ENCODE results near the gene ITPKB.
"Not testable (repeated sequence)": the region's sequence is repeated elsewhere in the genome, so short reads cannot be mapped to it uniquely, and the experiment has no call there.

The ITPKB gene

DNA sequence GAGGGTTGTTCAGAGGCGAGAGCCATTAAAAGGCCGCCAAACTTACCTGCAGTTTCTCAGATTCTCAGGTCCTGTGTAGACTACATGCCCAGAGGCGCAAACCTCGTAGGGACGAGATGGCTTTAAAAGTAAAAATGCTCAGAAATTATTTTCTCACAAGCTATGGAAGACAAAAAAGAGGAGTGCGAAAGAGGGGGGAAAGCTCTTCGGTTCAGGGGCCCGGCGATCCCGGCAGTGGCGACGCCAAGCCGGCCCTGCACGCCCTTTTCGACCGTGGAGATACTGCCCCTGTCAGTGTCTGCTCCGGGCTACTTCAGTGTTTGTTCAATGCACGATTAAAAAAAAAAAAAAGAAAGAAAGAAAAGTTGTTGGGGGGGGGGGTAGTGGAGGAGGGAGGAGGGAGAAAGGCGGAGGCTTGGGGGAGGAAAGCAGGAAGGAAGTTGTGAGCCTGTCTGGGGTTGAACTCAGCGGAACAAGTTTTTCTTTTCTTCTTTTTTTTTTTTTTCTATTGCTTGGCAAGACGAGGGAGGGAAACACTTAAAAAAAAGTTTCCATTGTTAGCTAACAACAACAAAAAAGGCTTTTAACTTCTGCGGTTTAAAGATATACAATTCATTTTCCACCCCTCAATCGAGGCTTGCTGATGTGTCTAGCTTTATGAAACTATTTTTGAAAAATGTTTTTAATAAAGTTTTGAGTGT is at the start of gene ITPKB:
Gene ITPKB, minus strand, starts transcription at position 288 of the 701 bp plus-strand sequence. CDS start 1,824 bp downstream, outside the sequence.
- in situ Hi-C loops (cut with HindIII; ENCODE audit: low pct_ligation_motif_present, low pct_unique_long_range_greater_than_20kb, low sequenced_read_pairs) = no loop called here

DNA sequence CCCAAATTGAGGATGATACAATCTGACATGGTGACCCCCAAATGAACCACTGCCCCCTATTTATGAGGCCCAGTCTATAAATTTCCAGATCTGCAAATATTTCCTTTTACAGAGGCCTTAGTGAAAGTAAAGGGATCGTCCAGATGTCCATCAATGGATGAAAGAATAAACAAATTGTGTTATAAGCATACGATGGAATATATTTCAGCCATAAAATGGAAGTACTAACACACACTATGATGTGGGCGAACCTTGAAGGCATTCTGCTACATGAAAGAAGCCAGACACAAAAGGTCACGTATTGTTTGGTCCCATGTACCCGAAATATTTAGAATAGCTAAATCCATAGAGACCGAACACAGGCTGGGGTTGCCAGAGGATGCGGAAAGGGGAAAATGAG is 48.6 kb upstream of the ITPKB start:
- DNase-seq = no peak
- in situ Hi-C loops (cut with HindIII; ENCODE audit: low pct_ligation_motif_present, low pct_unique_long_range_greater_than_20kb, low sequenced_read_pairs) = no loop called here

More for the DNA sequence above, at the start of gene ITPKB:
- peak; percentile 61 for DNase-seq

DNA sequence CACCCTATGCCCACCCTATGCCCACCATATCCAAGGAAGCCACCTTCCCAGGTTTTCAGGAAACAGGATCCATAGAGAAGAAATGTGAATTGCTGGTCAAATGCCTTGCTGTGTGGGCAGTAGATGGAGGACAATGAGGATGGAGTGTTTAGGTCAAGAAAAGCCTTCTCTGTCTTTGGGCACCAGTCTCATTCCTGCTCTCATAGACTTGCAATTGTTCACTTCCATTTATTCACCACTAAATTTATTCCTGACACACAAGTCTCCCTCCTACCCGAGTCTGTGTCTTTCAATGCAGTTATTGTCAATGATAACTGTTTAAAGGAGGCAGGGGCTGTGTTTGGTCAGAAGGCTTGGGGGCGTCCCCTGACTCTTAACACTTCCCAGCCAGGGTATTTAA is 48.0 kb upstream of the ITPKB start:
- in situ Hi-C loops (cut with HindIII; ENCODE audit: low pct_ligation_motif_present, low pct_unique_long_range_greater_than_20kb, low sequenced_read_pairs) = no loop called here
- no peak for DNase-seq

DNA sequence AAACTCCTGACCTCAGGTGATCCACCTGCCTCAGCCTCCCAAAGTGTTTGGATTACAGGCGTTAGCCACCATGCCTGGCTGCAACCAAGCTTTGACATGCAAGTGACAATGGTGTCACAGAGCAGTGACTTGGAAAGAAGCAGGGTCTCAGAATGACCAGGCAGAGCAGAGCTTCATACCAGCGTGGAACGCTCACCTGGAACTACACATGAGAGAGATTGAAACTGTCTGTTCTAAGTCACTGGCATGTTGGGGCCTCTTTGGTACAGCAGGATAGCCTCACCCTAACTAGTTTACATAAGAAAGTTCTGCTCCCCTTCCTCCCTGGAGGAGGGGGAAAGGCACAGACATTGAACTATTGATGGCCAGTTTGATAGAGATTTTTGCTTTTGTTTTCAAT is 47.5 kb upstream of the ITPKB start:
- no peak for DNase-seq
- in situ Hi-C loops (cut with HindIII; ENCODE audit: low pct_ligation_motif_present, low pct_unique_long_range_greater_than_20kb, low sequenced_read_pairs) = no loop called here

DNA sequence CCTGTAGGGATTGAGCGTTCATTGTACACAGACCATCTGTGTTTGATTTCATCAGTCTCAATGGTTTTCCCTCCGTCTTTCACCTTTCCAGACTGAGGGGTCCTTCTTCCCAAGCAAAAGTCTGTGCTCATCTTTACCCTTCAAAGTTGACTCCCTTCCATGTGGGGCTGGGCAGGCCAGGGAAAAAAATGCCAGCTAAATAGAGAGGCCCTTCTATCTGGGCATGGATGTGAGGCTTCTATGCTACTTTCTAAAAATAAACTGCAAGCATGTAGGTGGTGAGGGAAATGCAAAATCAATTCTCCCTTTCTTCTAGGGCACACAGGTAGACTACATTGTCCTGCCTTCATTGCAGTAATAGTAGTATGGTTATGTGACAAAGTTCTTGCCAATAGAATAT is 46.7 kb upstream of the ITPKB start:
- in situ Hi-C loops (cut with HindIII; ENCODE audit: low pct_ligation_motif_present, low pct_unique_long_range_greater_than_20kb, low sequenced_read_pairs) = no loop called here
- no peak for DNase-seq

DNA sequence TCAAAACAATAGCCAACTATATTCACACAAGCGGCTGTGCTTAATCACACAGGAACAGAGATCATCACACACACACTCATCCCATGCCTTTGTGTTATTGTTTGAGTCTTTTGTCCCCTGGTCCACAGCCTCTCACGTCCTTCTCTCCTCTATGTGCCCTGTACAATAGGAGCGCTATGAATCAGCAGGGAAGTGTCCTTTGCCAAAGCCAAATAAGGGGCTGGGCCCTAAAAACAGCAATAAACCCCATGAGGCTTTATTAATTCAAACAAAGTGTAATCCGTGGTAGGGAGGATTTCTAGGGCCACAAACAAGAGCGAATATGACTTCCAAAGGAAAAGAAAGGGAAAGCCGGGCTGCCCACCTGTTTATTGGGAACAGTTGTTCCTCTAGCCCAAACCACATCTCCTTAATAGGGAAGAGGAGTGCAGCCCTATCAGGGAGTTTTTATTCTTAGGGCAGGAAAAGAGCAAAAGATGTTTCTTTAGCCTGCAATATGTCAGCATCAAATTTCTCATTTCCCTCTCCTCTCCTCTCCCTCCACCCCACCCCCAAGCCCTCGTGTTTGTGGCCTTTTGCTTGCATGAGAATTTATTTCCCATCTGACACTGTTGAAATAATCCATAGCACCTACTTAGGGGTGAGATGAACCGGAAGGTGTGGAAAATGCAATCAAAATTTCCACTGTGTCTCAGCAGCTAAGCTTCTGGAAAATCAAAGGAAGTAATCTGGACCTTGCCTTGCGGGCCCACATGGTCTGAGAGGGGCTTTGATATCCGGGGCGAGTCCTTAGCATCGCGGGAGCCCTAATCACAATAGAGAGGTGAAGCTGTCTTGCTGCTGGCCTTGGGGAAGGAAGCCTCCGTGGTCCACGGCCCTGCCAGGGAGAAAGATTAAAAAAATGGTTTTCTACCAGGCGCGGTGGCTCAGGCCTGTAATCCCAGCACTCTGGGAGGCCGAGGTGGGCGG is 45.3 kb upstream of the ITPKB start:
- in situ Hi-C loops (cut with HindIII; ENCODE audit: low pct_ligation_motif_present, low pct_unique_long_range_greater_than_20kb, low sequenced_read_pairs) = no loop called here
- no peak for DNase-seq

DNA sequence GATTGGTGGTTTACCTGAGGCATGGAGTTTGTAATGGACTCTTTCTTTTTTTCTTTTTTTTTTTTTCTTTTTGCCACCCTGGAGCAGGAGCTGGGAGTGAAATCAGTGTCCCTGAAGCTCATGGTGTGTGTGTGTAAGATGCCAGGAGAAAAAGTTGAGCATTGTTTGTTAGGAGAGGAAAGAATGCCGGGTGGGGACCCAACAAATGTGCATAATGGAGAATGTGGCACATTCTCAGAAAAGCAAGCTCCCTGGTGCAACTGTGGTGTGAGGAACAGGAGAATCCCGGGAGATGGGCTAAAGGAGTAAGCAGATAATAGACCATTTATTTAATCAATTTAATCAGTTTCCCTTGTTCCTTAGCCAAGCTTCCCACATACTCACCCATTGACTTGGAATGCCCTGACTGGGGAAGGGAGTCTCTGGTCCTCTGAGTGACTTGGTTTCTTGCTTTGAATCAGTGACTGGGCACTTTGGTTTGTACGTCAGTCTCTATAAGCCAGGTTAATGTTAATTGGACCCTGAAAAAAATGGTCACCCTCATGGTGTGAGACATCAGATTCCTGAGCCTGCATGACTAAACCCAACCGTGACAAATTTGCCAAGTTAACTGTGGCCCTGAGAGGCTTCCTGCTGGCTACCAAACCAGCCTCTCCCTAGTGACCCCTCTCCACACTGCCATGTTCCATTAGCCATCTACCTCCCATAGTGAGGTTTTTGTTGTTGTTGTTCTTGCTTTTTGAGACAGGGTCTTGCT is 43.9 kb upstream of the ITPKB start:
- in situ Hi-C loops (cut with HindIII; ENCODE audit: low pct_ligation_motif_present, low pct_unique_long_range_greater_than_20kb, low sequenced_read_pairs) = no loop called here
- no peak for DNase-seq

DNA sequence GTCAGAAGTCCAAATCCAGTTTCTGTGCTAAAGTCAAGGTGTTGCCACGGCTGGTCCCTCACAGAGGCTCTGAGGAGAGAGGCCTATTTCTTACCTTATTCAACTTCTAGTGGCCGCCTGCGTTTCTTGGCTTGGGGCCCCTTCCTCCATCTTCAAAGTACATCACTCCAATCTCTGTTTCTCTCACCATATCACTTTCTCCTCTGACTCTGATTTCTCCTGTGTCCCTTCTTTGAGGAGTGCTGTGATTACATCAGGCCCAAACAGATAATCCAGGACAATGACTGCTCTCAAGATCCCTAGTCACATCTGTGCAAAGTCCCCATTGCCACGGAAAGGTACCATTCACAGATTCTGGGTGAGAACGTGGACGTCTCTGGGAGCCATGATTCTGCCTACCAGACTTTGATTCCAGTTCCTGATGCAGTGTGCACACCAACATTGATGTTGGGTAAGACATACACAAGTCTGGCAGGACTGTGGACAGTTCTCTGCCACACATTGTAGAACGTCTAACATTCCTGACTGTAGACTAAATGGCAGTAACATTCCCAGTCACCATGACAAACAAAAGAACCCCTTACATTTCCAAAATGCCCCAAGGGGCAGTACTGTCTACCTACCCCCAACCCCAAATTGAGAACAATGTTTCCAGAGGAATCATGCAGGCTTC is 43.0 kb upstream of the ITPKB start:
- in situ Hi-C loops (cut with HindIII; ENCODE audit: low pct_ligation_motif_present, low pct_unique_long_range_greater_than_20kb, low sequenced_read_pairs) = no loop called here
- no peak for DNase-seq

DNA sequence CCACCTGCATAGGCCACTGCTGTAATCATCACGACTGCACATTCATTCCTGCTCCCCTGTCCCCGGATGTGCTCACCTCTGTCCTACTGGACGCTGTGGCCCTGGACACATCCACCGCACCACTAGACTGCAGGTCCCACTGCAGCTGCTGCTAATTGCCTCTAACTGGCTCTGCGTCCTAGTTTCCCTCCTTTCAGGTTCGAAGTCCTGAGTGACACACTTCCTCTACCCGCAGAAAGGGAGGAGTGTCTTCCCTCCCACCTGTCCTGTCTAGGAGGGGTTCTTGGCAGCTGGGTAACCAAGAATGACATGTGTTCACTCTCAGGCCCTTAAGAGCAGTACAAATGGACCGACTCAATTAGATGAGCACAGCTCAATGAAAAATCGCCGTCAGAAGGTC is 40.5 kb upstream of the ITPKB start:
- no peak for DNase-seq
- in situ Hi-C loops (cut with HindIII; ENCODE audit: low pct_ligation_motif_present, low pct_unique_long_range_greater_than_20kb, low sequenced_read_pairs) = no loop called here

DNA sequence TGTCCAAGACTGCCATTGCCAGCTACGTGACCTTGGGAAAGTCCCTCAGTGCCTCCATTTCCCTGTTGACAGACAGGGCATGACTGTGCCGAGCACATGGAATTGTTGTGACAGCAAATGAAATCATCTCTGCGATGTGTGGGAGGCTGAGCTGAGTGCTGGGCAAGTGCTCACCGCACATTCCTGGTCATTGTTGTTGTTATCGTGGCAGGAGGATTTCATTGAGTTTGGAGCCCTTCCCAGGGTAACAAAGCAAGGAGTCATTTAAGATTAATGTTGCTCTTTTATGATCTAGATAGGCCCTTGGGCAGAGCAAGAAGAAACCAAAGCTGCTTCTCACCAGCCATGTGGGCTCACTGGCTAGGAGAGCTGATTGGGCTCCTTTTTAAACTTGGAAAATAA is 39.6 kb upstream of the ITPKB start:
- no peak for DNase-seq

DNA sequence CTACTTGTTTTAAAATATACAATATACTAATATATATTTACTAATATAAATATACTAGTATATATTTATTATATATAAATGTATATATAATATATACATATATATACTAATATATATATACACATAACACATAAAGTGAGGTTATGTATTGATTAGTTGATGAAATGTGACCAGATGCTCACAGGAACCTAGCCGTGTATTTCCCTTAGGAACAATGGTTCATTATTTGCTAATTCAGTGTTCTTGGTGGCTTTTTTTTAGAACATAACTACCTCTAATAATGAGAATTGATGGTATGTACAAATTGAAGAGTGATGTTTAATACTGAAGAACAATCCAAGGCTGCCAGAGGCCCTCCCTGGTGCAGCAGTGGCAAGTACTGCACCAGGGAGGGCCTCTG is 37.9 kb upstream of the ITPKB start:
- in situ Hi-C loops (cut with HindIII; ENCODE audit: low pct_ligation_motif_present, low pct_unique_long_range_greater_than_20kb, low sequenced_read_pairs) = no loop called here
- no peak for DNase-seq

More for the DNA sequence above, 39.6 kb upstream of the ITPKB start:
- in situ Hi-C loops (cut with HindIII; ENCODE audit: low pct_ligation_motif_present, low pct_unique_long_range_greater_than_20kb, low sequenced_read_pairs) = no loop called here

DNA sequence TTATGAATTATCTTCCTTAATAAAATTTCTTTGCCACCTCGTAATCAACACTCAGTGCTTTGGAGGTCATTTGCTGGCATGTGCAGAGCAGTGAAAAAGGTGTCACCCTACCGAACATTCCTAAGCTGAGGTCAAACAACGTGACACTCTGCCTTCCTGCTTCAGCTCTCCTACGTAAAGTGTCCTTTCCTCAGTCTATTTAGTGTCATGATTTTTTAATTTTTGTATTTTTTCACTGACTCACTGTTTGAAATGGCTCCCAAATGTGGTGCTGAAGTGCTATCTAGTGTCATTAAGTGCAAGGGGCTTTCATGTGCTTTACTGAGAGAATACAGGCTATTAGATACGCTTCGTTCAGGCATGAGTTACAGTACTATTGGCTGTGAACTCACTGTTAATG is 37.0 kb upstream of the ITPKB start:
- in situ Hi-C loops (cut with HindIII; ENCODE audit: low pct_ligation_motif_present, low pct_unique_long_range_greater_than_20kb, low sequenced_read_pairs) = no loop called here

DNA sequence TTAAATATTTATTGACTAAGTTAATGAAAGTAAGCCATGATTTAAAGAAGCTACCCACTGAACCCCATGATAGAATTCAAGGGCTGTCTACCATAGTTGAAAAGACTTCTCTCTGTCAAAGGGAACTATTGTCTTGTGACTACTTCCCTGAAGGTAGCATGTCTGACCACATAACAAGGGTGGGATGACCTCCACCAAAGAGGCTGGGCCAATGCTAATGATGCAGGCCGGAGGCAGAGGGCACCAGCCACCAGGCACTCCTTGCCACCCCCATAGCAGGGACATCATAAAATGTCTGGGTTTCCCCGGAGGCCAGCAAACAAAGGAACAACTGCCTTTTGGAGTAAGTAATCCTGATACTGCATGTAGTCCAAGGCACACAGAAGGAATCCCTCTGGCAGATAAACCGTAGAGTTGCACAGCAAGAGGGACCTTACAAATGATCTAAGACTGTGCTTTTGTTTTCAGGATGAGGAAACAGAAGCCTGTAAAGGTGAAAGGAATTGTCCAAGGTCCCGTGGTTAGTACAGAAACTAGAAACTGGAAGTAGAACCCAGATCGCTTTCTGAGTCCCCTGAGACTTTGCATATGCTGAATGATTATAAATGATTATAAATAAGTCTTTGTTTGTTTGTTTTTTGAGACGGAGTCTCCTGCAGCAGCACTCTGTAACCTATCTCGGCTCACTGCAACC is 33.5 kb upstream of the ITPKB start:
- no peak for DNase-seq
- in situ Hi-C loops (cut with HindIII; ENCODE audit: low pct_ligation_motif_present, low pct_unique_long_range_greater_than_20kb, low sequenced_read_pairs) = no loop called here

More for the DNA sequence above, 37.0 kb upstream of the ITPKB start:
- no peak for DNase-seq

DNA sequence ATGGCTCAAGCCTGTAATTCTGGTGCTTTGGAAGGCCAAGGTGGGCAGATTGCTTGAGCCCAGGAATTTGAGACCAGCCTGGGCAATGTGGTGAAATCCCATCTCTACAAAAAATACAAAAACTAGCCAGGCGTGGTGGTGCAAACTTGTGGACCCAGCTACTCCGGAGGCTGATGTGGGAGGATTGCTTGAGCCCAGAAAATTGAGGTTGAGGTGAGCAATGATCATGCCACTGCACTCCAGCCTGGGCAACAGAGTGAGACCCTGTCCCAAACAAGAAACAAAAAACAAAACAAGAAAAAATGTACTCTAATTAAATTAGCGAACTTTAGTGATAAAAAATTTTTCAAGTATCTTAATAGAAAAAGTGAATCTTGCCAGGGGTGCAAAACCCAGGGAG is 28.1 kb upstream of the ITPKB start:
- in situ Hi-C loops (cut with HindIII; ENCODE audit: low pct_ligation_motif_present, low pct_unique_long_range_greater_than_20kb, low sequenced_read_pairs); DNase-seq: not testable (repeated sequence)

DNA sequence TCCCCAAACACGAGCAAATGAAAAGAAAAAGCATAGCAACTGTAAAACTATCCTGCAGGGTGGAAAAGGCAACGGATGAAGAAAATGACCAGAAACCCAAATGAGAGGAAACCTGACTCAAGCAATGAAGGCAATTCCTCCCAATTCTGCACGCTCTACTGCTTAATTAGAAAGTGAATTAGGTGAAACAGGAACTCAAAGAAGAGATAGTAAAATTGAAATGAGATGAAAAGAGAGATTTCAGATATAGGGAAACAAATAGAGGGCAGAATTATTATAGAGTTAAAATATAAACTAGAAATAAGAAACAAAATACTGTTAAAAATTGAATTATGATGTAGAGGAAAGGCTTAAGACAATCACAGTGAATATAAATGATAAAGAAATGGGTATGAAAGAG is 27.5 kb upstream of the ITPKB start:
- in situ Hi-C loops (cut with HindIII; ENCODE audit: low pct_ligation_motif_present, low pct_unique_long_range_greater_than_20kb, low sequenced_read_pairs) = no loop called here
- no peak for DNase-seq

DNA sequence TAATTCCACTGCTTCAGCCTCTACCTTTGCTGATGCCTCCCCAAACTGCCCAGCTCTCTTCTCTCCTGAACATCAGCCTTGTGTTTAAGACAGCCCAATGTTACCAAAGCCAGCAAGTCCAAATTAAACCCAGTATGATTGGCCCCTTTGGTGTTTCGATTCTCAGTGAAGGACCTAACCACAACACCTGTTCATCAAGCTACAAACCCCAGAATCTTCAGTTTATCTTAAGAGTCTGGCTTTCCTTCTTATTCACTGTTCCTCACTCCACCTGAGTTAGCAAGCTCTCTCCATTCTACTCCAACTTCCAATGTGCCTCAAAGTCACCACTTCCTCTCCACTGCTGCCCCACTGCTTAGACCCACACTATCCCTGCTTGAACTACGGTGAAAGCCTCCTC is 25.5 kb upstream of the ITPKB start:
- no peak for DNase-seq
- in situ Hi-C loops (cut with HindIII; ENCODE audit: low pct_ligation_motif_present, low pct_unique_long_range_greater_than_20kb, low sequenced_read_pairs) = no loop called here

DNA sequence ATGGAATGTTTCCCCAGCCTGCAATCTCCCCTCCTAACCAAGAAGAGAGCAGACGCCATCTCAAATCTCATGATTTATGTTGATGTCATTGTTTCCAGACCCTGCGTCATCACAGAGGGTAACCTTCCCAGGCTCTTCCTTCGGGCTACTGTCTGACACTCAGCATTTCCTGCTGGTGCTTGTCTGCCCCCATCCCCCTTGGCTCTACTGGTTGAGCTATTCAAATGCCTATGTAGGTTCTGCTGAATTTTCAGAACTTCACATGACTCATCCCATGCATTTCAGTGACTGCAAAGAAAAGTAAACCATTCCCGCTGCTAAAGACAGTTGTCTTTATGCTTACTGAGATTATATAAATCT is 24.8 kb upstream of the ITPKB start:
- in situ Hi-C loops (cut with HindIII; ENCODE audit: low pct_ligation_motif_present, low pct_unique_long_range_greater_than_20kb, low sequenced_read_pairs) = no loop called here
- DNase-seq = no peak
